Activated CD8-positive, alpha-beta memory T cell treated with anti-CD3 and anti-CD28 coated beads, Interleukin-2, amount 50 U/mL, for 4 hours (primary cell): Measurements from ENCODE around the gene POC1B.
A peak's percentile ranks its signal among the peaks of the same experiment; 100 is the strongest.

ENCODE experiments used
- DNase-seq: peaks from one replicate; pipeline ENCODE4 v3.0.0-alpha.2; 2020

The POC1B gene

GRCh38 chr12:89538897-89539296 lies 13.1 kb upstream of the POC1B start:
- no peak for DNase-seq

GRCh38 chr12:89537389-89537788 lies 11.5 kb upstream of the POC1B start:
- DNase-seq: no peak

GRCh38 chr12:89529738-89530137 lies 3.9 kb upstream of the POC1B start:
- no peak for DNase-seq

- DNase-seq: no peak
Measured at GRCh38 chr12:89528434-89528833, 2.6 kb upstream of the POC1B start.

GRCh38 chr12:89525305-89525823 lies 483 bp downstream of the POC1B start:
- peak; percentile 49 for DNase-seq

- DNase-seq: peak; percentile 73
Measured at GRCh38 chr12:89524541-89525304, 1.1 kb downstream of the POC1B start, which contains the start of gene GALNT4. GALNT4 (minus strand) TSS chr12:89524796; CDS start chr12:89524549, 247 bp downstream.

GRCh38 chr12:89523843-89524540 lies 1.9 kb downstream of the POC1B start:
- DNase-seq: no peak

GRCh38 chr12:89523393-89523792 lies 2.5 kb downstream of the POC1B start:
- no peak for DNase-seq

GRCh38 chr12:89521364-89522223 lies 4.3 kb downstream of the POC1B start:
- DNase-seq: no peak

- no peak for DNase-seq
Measured at GRCh38 chr12:89517720-89518119, 8.1 kb downstream of the POC1B start.

- DNase-seq: no peak
Measured at GRCh38 chr12:89516633-89517032, 9.2 kb downstream of the POC1B start.

- DNase-seq: no peak
Measured at GRCh38 chr12:89514751-89515150, 11.1 kb downstream of the POC1B start.

- DNase-seq: no peak
Measured at GRCh38 chr12:89513544-89513943, 12.3 kb downstream of the POC1B start.

GRCh38 chr12:89507015-89507824 lies 18.6 kb downstream of the POC1B start:
- no peak for DNase-seq

GRCh38 chr12:89506050-89506449 lies 19.8 kb downstream of the POC1B start:
- no peak for DNase-seq

- DNase-seq: no peak
Measured at GRCh38 chr12:89504560-89505346, 21.1 kb downstream of the POC1B start.

- no peak for DNase-seq
Measured at GRCh38 chr12:89501793-89502192, 24.1 kb downstream of the POC1B start.

- no peak for DNase-seq
Measured at GRCh38 chr12:89499857-89500256, 26.0 kb downstream of the POC1B start.

- DNase-seq: no peak
Measured at GRCh38 chr12:89497467-89497866, 28.4 kb downstream of the POC1B start.

GRCh38 chr12:89497005-89497404 lies 28.8 kb downstream of the POC1B start:
- no peak for DNase-seq
